NCI-H2107 treated with DMSO at 0.1 percent for 48 hours (cell line): ENCODE measurements around the gene CREBL2.
"Not testable (repeated sequence)": the region's sequence is repeated elsewhere in the genome, so short reads cannot be mapped to it uniquely, and the experiment has no call there.

Source experiments
- DNase-seq: peaks from one replicate; lab custom pipeline; 2025; ENCODE audit not compliant: unreplicated experiment; lab: John Stamatoyannopoulos, UW

The CREBL2 gene

GRCh38 chr12:12635651-12636050 is 24.0 kb downstream of the CREBL2 start:
- no peak for DNase-seq

- DNase-seq, result no peak
Measured at GRCh38 chr12:12636641-12637040, 25.0 kb downstream of the CREBL2 start.

DNA sequence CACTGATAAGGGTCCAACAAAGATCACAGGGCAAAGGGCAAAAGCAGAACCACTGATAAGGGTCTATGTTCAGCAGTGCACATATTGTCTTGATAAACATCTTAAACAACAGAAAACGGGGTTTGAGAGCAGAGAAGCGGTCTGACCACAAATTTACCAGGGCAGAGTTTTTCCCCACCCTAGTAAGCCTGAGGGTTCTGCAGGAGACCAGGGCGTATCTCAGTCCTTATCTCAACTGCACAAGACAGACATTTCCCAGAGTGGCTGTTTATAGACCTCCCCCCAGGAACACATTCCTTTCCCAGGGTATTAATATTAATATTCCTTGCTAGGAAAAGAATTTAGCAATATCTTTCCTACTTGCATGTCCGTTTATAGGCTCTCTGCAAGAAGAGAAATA is 28.3 kb downstream of the CREBL2 start:
- DNase-seq, result not testable (repeated sequence)

DNA sequence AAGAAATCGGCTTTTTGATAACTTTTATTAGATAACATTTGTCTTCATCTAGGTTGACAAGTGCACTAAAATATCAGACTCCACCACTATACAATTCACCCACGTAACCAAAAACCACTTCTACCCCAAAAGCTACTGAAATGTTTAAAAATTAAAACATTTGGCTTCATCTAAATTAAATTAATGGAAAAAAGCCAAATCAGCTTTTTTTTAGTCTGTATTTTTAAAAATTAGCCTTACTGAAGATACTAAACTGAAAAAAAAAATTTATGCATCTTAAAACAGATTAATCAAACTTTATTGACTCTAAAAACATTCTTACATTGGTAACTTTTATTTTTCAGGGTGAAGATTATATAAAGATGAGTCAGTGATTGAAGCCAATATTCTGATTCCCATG is 30.0 kb downstream of the CREBL2 start:
- no peak for DNase-seq

DNA sequence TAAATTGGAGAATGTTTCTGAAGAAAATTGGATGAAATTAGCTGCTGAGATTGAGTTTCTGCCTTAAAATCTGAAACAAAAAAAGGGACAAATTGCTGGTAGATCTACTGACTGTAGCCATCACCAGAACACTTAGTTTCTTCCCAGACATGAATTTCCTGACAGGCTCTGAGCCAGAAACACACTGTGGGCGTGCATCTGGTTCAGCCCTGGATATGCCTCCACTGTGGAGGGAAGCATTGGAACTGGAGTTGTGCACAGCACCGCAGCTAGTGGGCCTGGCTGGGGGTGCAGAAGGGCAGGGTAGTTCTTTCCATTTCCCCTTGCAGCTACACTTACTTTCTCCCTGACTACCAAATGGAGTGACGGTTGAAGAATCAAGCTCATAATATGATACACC is 31.2 kb downstream of the CREBL2 start:
- DNase-seq, result no peak

- no peak for DNase-seq
Measured at GRCh38 chr12:12645485-12645884, 33.8 kb downstream of the CREBL2 start.

- not testable (repeated sequence) for DNase-seq
Measured at GRCh38 chr12:12645968-12646367, 34.3 kb downstream of the CREBL2 start.

GRCh38 chr12:12646483-12647072 is 34.9 kb downstream of the CREBL2 start:
- no peak for DNase-seq

GRCh38 chr12:12648284-12648683 is 36.6 kb downstream of the CREBL2 start:
- DNase-seq, result no peak

GRCh38 chr12:12648951-12649650 is 37.4 kb downstream of the CREBL2 start:
- no peak for DNase-seq

GRCh38 chr12:12651752-12652151 is 40.1 kb downstream of the CREBL2 start:
- DNase-seq, result no peak

- not testable (repeated sequence) for DNase-seq
Measured at GRCh38 chr12:12652704-12653103, 41.0 kb downstream of the CREBL2 start.

GRCh38 chr12:12653922-12654321 is 42.2 kb downstream of the CREBL2 start:
- no peak for DNase-seq

DNA sequence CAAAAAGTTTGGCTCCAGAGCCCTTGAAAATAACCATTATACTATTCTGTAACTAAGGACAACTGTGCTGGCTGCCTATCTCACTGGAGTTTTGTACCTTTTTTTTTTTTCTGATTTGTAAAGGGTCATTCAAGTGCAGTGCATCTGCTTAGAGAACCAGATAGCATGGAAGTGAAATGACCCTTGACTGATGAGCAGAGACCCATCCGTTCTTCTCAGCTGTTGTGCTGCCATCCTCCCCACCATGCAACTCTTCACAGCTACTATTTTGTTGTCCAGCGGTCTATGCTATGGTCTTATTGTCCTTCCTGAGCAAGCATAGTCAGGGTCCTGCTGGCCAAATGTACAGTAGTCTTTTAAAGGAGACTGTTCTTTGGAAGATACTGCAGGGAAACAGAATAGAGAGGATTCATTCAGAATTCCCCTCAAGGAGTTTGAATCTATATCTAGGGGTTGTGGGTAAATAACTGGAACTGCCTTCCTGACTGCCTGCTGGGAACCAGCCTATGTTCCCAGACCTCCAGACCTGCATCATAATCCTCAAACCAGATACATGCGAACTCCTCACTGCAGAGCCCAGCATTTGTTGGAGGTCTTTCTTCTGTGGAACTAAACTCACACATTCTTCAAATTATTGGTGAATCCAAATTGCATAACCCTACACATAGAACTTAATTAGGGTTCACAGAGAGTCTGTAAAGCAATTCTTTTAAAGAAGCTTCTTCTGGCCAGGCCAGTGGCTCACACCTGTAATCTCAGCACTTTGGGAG is 43.2 kb downstream of the CREBL2 start:
- no peak for DNase-seq

DNA sequence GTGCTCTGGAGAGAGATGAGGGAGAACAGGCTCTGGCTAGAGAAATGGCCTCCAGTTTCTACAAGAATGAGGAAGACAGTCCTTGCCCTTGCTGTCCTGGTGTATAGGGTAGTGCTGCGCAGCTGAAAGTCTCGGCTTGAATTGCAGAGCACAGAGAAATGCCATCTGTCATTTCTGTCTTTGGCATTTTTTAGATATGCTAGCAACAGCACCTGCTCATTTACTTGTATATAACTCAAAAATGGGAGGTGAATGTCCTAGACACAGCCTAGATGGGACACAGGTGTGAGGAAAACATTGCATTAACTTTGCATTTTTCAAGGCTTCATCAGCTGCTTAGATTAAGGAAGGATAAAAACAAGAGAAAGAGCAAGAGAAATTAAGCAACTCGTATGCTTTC is 48.5 kb downstream of the CREBL2 start:
- no peak for DNase-seq

- DNase-seq, result no peak
Measured at GRCh38 chr12:12661086-12661856, 49.6 kb downstream of the CREBL2 start.

DNA sequence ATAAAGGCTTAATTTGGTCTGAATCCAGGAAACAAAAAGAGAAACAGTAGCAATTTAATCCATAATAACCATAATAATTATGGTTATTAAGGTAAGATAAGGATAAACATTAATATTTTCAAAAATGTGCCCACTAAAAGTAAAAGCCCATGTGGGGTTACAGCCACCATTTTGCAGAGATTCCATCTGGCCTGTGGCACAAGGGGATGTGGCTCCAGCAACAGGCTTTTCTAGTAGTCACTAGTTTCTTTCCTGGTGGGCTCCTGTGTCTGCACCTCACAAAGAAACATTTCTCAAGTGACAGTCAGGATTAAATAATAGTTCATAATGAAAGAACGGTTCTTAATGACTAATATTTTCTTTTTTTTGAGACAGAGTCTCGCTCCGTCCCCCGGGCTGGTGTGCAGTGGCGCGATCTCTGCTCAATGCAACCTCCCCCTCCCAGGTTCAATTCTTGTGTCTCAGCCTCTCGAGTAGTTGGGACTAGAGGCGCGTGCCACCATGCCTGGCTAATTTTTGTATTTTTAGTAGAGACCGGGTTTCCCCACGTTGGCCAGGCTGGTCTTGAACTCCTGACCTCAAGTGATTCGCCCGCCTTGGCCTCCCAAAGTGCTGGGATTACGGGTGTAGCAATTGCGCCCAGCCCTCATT is 52.1 kb downstream of the CREBL2 start:
- no peak for DNase-seq

DNA sequence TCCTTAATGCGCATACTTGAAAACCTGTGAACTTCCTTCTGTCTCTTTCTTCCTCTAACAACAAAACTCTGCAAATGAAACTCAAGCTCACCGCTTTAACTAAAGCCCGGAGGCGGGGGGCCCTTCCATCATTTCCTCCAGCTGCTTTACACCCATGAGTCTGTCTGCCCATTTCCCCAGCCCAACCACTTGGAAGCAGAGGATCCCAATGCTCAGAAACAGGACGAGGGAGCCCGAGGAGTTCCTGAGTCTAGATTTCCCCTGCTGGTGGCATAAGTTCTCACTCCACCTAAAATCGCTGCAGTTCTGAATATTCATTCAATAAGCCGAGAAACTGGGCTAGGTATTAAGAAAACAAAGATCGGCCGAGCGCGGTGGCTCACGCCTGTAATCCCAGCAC is 53.5 kb downstream of the CREBL2 start:
- no peak for DNase-seq

- DNase-seq, result no peak
Measured at GRCh38 chr12:12668005-12668404, 56.3 kb downstream of the CREBL2 start.

DNA sequence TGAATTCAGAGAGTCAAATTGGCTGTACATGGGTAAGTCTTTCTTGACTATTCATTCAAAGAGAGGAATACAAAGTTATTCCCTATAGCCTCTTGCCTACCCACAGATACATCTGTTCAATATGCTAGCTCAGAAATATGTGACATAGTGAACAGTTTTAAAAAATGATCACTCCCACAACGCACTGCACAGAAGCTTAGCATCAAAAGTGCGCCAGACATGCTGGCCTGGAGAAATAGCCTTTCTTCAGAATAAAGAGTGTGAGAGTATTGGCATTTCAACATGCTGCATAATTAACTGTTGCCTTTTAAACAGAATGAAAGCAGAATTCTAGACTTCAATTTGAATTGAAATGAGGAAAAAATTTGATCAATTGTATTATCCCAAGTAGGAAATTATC is 57.3 kb downstream of the CREBL2 start:
- DNase-seq, result no peak
